Hypothalamus (tissue), 51 donors: ENCODE measurements around the gene SLC24A5.

Experiments used
- DNase-seq, 51 donors: peaks; one replicate each; lab custom pipeline; 2025; lab: John Stamatoyannopoulos, UW

SLC24A5 gene

GRCh38 chr15:48185529-48185928, 64.7 kb downstream of the SLC24A5 start:
- no peak for DNase-seq

- no peak for DNase-seq
Measured at GRCh38 chr15:48186271-48186670, 65.5 kb downstream of the SLC24A5 start.

DNA sequence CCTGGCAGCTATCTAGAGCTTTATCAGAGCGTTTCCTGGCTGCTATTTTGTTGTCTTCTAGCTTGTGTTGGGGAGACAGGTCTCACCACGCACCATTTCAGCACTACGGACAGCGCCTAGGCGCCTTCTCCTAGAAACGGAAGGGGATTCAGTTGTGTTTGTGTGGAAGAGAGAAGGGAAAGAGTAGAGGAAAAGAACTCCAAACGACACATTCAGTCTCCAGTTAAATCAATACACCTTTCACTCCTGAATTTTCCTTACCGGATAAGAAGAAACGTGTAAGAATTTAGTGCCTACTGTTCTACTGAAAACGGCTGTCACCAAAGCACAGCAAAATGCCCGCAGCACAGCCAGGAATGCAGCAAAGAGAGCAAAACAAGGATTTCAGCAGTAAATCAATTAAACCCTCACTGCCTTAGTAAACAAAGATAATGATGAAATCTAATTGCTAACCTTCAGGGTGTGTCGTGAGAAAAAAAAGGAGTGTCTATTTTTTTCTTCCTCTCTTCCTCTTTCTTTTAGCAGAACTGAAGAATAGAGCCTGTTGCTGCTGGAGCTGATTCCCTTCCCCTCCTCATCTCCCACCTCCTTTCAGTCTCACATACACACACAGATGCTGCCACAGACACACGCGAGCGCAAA, 70.3 kb downstream of the SLC24A5 start:
- peak in 33 of 51 donors; percentile 1 to 64 (median 25) for DNase-seq

- peak in 21 of 51 donors; percentile 2 to 60 (median 19) for DNase-seq
Measured at GRCh38 chr15:48191574-48192225, 70.9 kb downstream of the SLC24A5 start, which contains the start of gene CTXN2. Gene CTXN2, plus strand, starts transcription at chr15:48191665. Its CDS starts 9,636 bp downstream, at chr15:48201301.
